Measurements from ENCODE around the gene NCKAP5.
"Not testable (repeated sequence)": the region's sequence is repeated elsewhere in the genome, so short reads cannot be mapped to it uniquely, and the experiment has no call there.

Gene NCKAP5

DNA sequence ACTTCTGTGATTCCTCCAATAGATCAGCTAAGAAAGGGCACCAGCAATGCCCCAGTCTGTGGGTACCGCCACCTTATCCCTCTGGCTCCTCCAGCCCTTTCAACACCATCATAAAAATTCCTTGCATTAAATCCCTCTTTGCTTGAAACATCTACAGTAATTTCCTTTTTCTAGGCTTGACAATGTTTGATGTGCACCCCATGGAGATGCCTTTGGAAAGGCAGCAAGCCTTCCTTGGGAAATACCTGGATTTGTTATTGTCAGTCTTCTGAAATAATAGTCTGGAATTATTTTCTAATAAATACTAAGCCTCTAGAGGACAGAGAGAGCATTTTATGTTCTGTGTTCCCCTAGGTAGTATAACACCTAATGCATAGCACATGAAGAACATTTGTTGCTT lies 46.1 kb downstream of the NCKAP5 start:
- Mint-ChIP-seq H3K27me3 (ENCODE audit: low read depth) (no peaks in the 10 kb centered on the region), H3K27ac (no peak overlapping the region)

GRCh38 chr2:133521146-133521745 lies 47.0 kb downstream of the NCKAP5 start:
- Mint-ChIP-seq H3K27me3 (ENCODE audit: low read depth) (no peaks in the 10 kb centered on the region), H3K4me1 (ENCODE audit: low read depth) (no peaks in the 10 kb centered on the region), H3K27ac (no peak overlapping the region), H3K4me3 (no peak overlapping the region), H3K36me3 (ENCODE audit: low read depth) (no peaks in the 10 kb centered on the region), H3K9me3 (no peaks in the 10 kb centered on the region)

More for the DNA sequence above, 46.1 kb downstream of the NCKAP5 start:
- no peaks in the 10 kb centered on the region for H3K4me1 Mint-ChIP-seq (ENCODE audit: low read depth)
- H3K4me3 Mint-ChIP-seq, result no peak overlapping the region
- no peaks in the 10 kb centered on the region for H3K36me3 Mint-ChIP-seq (ENCODE audit: low read depth)
- no peaks in the 10 kb centered on the region for H3K9me3 Mint-ChIP-seq

GRCh38 chr2:133519677-133520076 lies 48.6 kb downstream of the NCKAP5 start:
- H3K27ac Mint-ChIP-seq; H3K36me3 Mint-ChIP-seq (ENCODE audit: low read depth); H3K27me3 Mint-ChIP-seq (ENCODE audit: low read depth); H3K9me3 Mint-ChIP-seq; H3K4me3 Mint-ChIP-seq; H3K4me1 Mint-ChIP-seq (ENCODE audit: low read depth): not testable (repeated sequence)

GRCh38 chr2:133518700-133519344 lies 49.4 kb downstream of the NCKAP5 start:
- Mint-ChIP-seq H3K9me3 (no peaks in the 10 kb centered on the region), H3K36me3 (ENCODE audit: low read depth) (no peaks in the 10 kb centered on the region), H3K27ac (no peak overlapping the region), H3K27me3 (ENCODE audit: low read depth) (no peaks in the 10 kb centered on the region), H3K4me3 (no peak overlapping the region), H3K4me1 (ENCODE audit: low read depth) (no peaks in the 10 kb centered on the region)

- no peak overlapping the region for H3K4me3 Mint-ChIP-seq
- no peaks in the 10 kb centered on the region for H3K4me1 Mint-ChIP-seq (ENCODE audit: low read depth)
- no peaks in the 10 kb centered on the region for H3K27me3 Mint-ChIP-seq (ENCODE audit: low read depth)
- H3K9me3 Mint-ChIP-seq, result no peaks in the 10 kb centered on the region
- H3K36me3 Mint-ChIP-seq (ENCODE audit: low read depth), result no peaks in the 10 kb centered on the region
- no peak overlapping the region for H3K27ac Mint-ChIP-seq
Measured at GRCh38 chr2:133517876-133518275, 50.4 kb downstream of the NCKAP5 start.

GRCh38 chr2:133516405-133517026 lies 51.7 kb downstream of the NCKAP5 start:
- Mint-ChIP-seq H3K27me3 (ENCODE audit: low read depth) (no peaks in the 10 kb centered on the region), H3K36me3 (ENCODE audit: low read depth) (no peaks in the 10 kb centered on the region), H3K9me3 (no peaks in the 10 kb centered on the region), H3K27ac (no peak overlapping the region), H3K4me1 (ENCODE audit: low read depth) (no peaks in the 10 kb centered on the region), H3K4me3 (no peak overlapping the region)

DNA sequence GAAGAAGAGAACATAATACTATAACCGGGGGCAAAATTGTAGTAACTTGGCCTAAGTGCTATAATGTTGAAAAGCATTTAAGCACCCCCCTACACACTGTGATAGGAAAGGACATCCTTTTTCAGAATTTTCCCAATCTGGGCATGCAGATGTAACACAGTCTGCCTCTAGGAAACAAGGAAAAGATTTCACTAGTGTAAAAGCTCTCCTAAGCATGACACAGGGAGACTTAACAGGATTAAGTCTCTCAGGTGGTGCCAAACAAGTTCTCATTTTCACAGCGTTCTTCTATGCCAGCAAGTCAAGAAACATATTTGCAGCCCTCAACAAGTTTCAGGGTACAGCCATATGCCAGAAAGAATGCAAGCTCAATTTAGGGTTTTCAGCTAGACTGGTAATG lies 53.0 kb downstream of the NCKAP5 start:
- no peaks in the 10 kb centered on the region for H3K4me1 Mint-ChIP-seq (ENCODE audit: low read depth)
- no peak overlapping the region for H3K27ac Mint-ChIP-seq
- no peaks in the 10 kb centered on the region for H3K9me3 Mint-ChIP-seq
- H3K36me3 Mint-ChIP-seq (ENCODE audit: low read depth), result no peaks in the 10 kb centered on the region
- H3K27me3 Mint-ChIP-seq (ENCODE audit: low read depth), result no peaks in the 10 kb centered on the region
- H3K4me3 Mint-ChIP-seq, result no peak overlapping the region

DNA sequence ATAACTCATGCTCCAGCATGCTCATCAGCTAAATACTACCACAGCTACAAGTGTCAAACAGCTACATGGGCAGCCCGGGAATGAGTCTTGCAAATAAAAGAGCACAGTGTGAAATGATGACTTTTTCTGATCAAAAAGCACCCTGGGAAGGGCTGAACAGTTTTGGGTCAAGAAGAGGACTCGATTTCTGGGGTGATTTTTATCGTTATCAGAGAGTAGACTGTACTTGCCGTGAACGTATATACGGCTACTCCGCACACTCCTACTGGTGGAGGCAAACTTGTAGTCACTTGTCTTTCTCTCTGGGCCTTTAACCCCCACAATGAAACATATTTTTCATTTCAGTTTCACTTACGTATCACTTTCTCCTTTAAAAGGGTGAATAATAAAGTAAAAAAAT lies 54.4 kb downstream of the NCKAP5 start:
- H3K36me3 Mint-ChIP-seq (ENCODE audit: low read depth), result no peaks in the 10 kb centered on the region
- H3K4me1 Mint-ChIP-seq (ENCODE audit: low read depth), result no peaks in the 10 kb centered on the region
- no peaks in the 10 kb centered on the region for H3K27me3 Mint-ChIP-seq (ENCODE audit: low read depth)
- no peak overlapping the region for H3K27ac Mint-ChIP-seq
- H3K9me3 Mint-ChIP-seq, result no peaks in the 10 kb centered on the region
- H3K4me3 Mint-ChIP-seq, result no peak overlapping the region

DNA sequence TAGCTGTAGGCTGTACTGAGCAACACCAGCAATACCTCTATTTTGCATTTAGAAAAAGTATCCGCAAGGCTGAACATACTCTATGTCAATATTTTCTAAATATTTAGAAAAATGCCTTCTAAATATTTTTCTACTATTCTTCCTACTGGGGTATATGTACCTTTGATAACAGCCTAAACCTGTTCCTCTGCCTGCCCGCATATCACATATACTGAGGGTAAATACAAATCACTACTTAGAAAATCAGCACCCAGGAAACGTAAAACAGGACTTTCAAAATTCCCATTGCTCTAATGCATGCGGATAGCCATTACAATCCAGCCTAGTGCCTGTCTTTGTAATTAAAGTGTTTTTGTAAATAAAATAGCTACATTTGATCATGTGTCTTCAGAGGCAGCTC lies 56.1 kb downstream of the NCKAP5 start:
- Mint-ChIP-seq H3K4me3 (no peak overlapping the region), H3K27me3 (ENCODE audit: low read depth) (no peaks in the 10 kb centered on the region), H3K36me3 (ENCODE audit: low read depth) (no peaks in the 10 kb centered on the region)

DNA sequence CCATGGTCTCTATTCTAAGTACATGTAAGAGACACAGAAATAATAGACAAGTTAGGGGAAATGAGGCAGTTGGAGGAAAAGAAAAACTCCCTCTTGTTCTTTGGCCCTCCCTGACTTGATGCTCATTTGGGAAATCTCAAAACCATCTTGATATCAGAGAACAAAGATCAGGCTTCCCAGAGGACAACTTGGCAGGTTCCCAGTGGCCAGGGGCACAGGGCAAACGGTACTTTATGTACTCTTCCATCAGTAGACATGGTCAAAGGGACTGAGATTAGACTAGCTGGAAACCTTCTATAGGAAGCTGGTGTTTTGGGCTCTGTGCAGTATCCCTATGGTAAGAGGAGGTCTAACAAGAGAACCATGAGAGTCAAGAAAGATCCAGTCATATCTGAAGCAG lies 56.6 kb downstream of the NCKAP5 start:
- no peaks in the 10 kb centered on the region for H3K27me3 Mint-ChIP-seq (ENCODE audit: low read depth)
- no peaks in the 10 kb centered on the region for H3K36me3 Mint-ChIP-seq (ENCODE audit: low read depth)
- no peak overlapping the region for H3K4me3 Mint-ChIP-seq
- no peaks in the 10 kb centered on the region for H3K9me3 Mint-ChIP-seq
- no peak overlapping the region for H3K27ac Mint-ChIP-seq
- no peaks in the 10 kb centered on the region for H3K4me1 Mint-ChIP-seq (ENCODE audit: low read depth)

More for the DNA sequence above, 56.1 kb downstream of the NCKAP5 start:
- Mint-ChIP-seq H3K27ac (no peak overlapping the region), H3K4me1 (ENCODE audit: low read depth) (no peaks in the 10 kb centered on the region), H3K9me3 (no peaks in the 10 kb centered on the region)

- no peak overlapping the region for H3K27ac Mint-ChIP-seq
- no peaks in the 10 kb centered on the region for H3K4me1 Mint-ChIP-seq (ENCODE audit: low read depth)
- no peaks in the 10 kb centered on the region for H3K27me3 Mint-ChIP-seq (ENCODE audit: low read depth)
Measured at GRCh38 chr2:133509777-133510176, 58.5 kb downstream of the NCKAP5 start.

GRCh38 chr2:133508546-133509165 lies 59.6 kb downstream of the NCKAP5 start:
- Mint-ChIP-seq H3K36me3 (ENCODE audit: low read depth) (no peaks in the 10 kb centered on the region), H3K9me3 (no peaks in the 10 kb centered on the region), H3K4me3 (no peak overlapping the region), H3K27me3 (ENCODE audit: low read depth) (no peaks in the 10 kb centered on the region), H3K4me1 (ENCODE audit: low read depth) (no peaks in the 10 kb centered on the region), H3K27ac (no peak overlapping the region)

More at GRCh38 chr2:133509777-133510176, 58.5 kb downstream of the NCKAP5 start:
- H3K9me3 Mint-ChIP-seq, result no peaks in the 10 kb centered on the region
- no peaks in the 10 kb centered on the region for H3K36me3 Mint-ChIP-seq (ENCODE audit: low read depth)
- H3K4me3 Mint-ChIP-seq, result no peak overlapping the region

DNA sequence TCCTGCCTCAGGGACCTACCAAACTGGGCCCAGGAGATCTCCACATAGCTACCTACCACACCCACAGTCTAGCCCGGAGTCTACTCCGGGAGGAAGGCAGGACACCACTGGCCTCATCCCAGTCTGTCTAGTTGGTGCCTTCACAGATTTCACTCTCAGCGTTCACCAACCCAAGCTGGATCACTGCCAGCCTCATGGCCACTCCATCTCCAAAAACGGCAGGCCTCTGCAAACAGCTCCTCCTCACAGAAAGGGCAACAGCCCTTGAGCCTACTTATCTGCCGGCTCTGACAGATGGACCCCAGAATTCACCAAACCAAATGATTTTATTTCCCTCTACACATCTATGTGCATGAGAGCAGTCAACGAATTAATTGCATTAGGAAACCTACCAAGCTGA lies 61.3 kb downstream of the NCKAP5 start:
- Mint-ChIP-seq H3K9me3 (no peaks in the 10 kb centered on the region), H3K4me1 (ENCODE audit: low read depth) (no peaks in the 10 kb centered on the region), H3K27ac (no peak overlapping the region), H3K4me3 (no peak overlapping the region), H3K27me3 (ENCODE audit: low read depth) (no peaks in the 10 kb centered on the region), H3K36me3 (ENCODE audit: low read depth) (no peaks in the 10 kb centered on the region)

GRCh38 chr2:133504566-133505505 lies 63.4 kb downstream of the NCKAP5 start:
- no peak overlapping the region for H3K4me3 Mint-ChIP-seq
- no peaks in the 10 kb centered on the region for H3K36me3 Mint-ChIP-seq (ENCODE audit: low read depth)
- no peaks in the 10 kb centered on the region for H3K4me1 Mint-ChIP-seq (ENCODE audit: low read depth)
- H3K27me3 Mint-ChIP-seq (ENCODE audit: low read depth), result no peaks in the 10 kb centered on the region
- no peaks in the 10 kb centered on the region for H3K9me3 Mint-ChIP-seq
- no peak overlapping the region for H3K27ac Mint-ChIP-seq
